GM18951 (cell line): ENCODE measurements around the gene IFT74.

Source experiments
- POLR2A ChIP-seq: IDR thresholded peaks from 4 replicates; pipeline ENCODE4 v1.6.1; 2011; ENCODE audit warnings: mild to moderate bottlenecking; ENCODE audit not compliant: insufficient read length, insufficient read depth; ENCODE audit errors: extremely low read depth
- in situ Hi-C: fragments of 300-500 bp; cut with MboI; formaldehyde crosslinking; loops from one replicate; pipeline ENCODE4 v1.12.0; 2022; ENCODE audit warnings: low sequenced_read_pairs, mixed read lengths, inconsistent platforms; ENCODE audit not compliant: unreplicated experiment

The IFT74 gene

DNA sequence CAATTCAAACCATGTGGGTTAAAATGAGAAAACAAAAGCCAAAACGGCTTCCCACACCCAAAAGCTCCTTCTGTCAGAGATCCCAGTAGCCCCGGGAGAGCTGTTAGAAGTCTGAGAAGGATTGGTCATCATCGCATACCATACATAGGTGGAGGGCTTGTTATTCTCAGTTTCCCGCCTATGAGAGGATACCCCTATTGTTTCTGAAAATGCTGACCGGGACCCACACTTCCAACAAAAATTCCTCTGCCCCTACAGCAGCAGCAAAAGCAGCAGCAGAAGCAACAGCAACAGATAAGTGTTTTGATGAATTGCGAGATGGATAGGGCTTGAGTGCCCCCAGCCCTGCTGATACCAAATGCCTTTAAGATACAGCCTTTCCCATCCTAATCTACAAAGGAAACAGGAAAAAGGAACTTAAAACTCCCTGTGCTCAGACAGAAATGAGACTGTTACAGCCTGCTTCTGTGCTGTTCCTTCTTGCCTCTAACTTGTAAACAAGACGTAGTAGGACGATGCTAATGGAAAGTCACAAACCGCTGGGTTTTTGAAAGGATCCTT lies 152.8 kb downstream of the IFT74 start, which contains the start of gene TEK:
TEK (plus strand) TSS at position 245 of the 561 bp plus-strand sequence. CDS start 366 bp downstream, outside the sequence.
- no peak for TF ChIP-seq POLR2A
- in situ Hi-C loops = no loop called here

DNA sequence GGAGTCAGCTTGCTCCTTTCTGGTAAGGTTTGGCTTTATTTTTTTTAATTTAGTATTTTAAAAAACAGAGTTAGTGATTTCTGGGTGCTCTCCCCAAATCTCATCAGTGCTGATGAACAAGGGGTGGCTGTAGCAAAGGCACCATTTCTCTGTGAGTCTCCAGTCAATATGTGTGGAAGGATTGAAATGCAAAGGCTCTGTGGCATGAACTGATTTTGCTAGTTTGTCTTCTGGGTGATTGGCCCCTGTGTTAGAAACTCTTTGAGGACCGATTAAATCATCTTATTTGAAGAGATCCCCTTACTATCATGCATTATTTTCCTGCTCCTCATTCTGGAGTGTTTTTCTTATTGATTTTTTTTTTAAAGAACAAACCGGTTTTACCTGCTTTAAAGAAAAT lies 153.4 kb downstream of the IFT74 start:
- in situ Hi-C loops = no loop called here
- TF ChIP-seq POLR2A = no peak

DNA sequence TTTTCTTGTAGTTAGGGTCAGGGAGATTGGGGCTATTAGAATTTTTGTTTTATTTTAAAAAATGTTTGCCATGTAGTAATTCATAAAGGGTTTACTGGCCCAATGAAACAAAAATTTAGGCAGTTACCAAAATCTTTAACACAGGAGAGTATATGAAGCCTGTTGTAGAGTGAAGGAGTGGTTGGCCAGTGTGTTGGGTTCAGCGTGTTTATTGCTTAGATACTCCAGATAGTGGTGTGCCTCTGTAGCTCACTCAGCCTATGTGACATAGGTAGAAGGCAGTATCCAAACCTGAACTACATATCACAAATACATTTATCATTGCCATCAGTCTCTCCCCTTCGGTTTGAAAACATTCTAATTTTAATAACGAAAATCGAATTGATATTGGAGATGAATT lies 154.0 kb downstream of the IFT74 start:
- no peak for TF ChIP-seq POLR2A
- in situ Hi-C loops = no loop called here

DNA sequence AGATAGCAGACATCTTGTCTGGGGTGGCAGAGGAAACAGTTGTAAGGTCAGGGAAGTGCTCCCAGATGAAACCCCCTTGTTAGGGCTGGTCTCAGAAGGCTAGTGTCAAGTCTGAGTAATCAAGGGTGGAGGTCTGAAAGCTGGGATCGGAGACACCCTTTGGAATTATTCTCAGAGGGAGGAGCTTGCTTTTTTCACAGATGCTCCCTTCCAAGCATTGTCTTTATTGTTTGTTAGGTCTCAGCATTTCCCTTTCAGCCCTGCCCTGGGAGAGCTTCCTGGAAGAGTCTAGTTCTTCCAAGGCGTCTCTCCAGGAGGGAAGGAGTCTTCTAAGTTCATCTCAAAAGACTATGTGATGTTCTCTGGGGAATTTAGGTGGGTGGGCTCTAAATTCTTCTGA lies 156.0 kb downstream of the IFT74 start:
- in situ Hi-C loops = no loop called here
- TF ChIP-seq POLR2A = no peak
